Liver (tissue), 9 donors: ENCODE measurements around the gene ECE1. TPM values are rescaled to one million over a fixed set of nuclear protein-coding genes. Genes with fewer than 3 reads are reported as not detected.

ENCODE experiments used
- DNase-seq: peaks from one replicate; pipeline ENCODE4 v3.0.0-alpha.2; 2017; ENCODE audit warnings: low spot score
- H3K27ac ChIP-seq, 2 donors: one replicate each; pipeline ENCODE4 v1.7.0; 2013; ENCODE audit warnings: inconsistent platforms in 2 of 2, low read length in 2 of 2, control low read depth in 1 of 2, low read depth in 1 of 2, mild to moderate bottlenecking in 1 of 2
- H3K27me3 ChIP-seq, 4 donors: one replicate each; pipeline versions ENCODE4 v1.6.1 to v1.7.0; 2013; ENCODE audit warnings: low read length in 3 of 4, inconsistent platforms in 1 of 4, mild to moderate bottlenecking in 1 of 4, moderate library complexity in 1 of 4; ENCODE audit not compliant: control insufficient read depth in 4 of 4, insufficient read depth in 4 of 4
- H3K36me3 ChIP-seq, 4 donors: one replicate each; pipeline versions ENCODE4 v1.6.1 to v1.7.0; 2013; ENCODE audit warnings: low read length in 3 of 4, mild to moderate bottlenecking in 3 of 4, low read depth in 1 of 4, moderate library complexity in 1 of 4; ENCODE audit not compliant: control insufficient read depth in 4 of 4, insufficient read depth in 3 of 4
- H3K4me1 ChIP-seq, 4 donors: one replicate each; pipeline versions ENCODE4 v1.6.1 to v1.7.0; 2013; ENCODE audit warnings: low read length in 3 of 4, mild to moderate bottlenecking in 3 of 4, moderate library complexity in 1 of 4; ENCODE audit not compliant: control insufficient read depth in 4 of 4, insufficient read depth in 4 of 4
- H3K4me3 ChIP-seq, 3 donors: one replicate each; pipeline versions ENCODE4 v1.6.1 to v1.7.0; 2013; ENCODE audit warnings: low read length in 3 of 3, control low read depth in 1 of 3, low read depth in 1 of 3, mild to moderate bottlenecking in 1 of 3
- H3K9ac ChIP-seq, 2 donors: one replicate each; pipeline ENCODE4 v1.7.0; 2013; ENCODE audit warnings: low read length in 2 of 2, mild to moderate bottlenecking in 2 of 2, moderate library complexity in 2 of 2, control low read depth in 1 of 2, low read depth in 1 of 2
- H3K9me3 ChIP-seq, 4 donors: one replicate each; pipeline versions ENCODE4 v1.6.1 to v1.7.0; 2013; ENCODE audit warnings: low read length in 3 of 4; ENCODE audit not compliant: control insufficient read depth in 4 of 4
- EGR1 ChIP-seq, 2 donors: IDR thresholded peaks; 2 replicates each; pipeline ENCODE4 v1.6.1; 2016 to 2018; ENCODE audit warnings: antibody characterized with exemption in 2 of 2, low read depth in 2 of 2
- FOXA1 ChIP-seq: IDR thresholded peaks from 2 replicates; pipeline ENCODE4 v1.6.1; 2016; ENCODE audit warnings: antibody characterized with exemption
- FOXA2 ChIP-seq: IDR thresholded peaks from 2 replicates; pipeline ENCODE4 v1.6.1; 2016; ENCODE audit warnings: antibody characterized with exemption
- GABPA ChIP-seq, 2 donors: IDR thresholded peaks in 1 of 2; conservative IDR thresholded peaks in 1 of 2; 2 replicates each; pipeline ENCODE4 v1.6.1; 2016; ENCODE audit warnings: antibody characterized with exemption in 2 of 2, mild to moderate bottlenecking in 1 of 2, moderate library complexity in 1 of 2
- HNF4A ChIP-seq, 2 donors: conservative IDR thresholded peaks; 2 replicates each; pipeline ENCODE4 v1.6.1; 2016; ENCODE audit warnings: antibody characterized with exemption in 2 of 2, mild to moderate bottlenecking in 2 of 2
- HNF4G ChIP-seq: IDR thresholded peaks from 2 replicates; pipeline ENCODE4 v1.6.1; 2016; ENCODE audit warnings: antibody characterized with exemption
- JUND ChIP-seq, 2 donors: IDR thresholded peaks; 2 replicates each; pipeline ENCODE4 v1.6.1; 2016; ENCODE audit warnings: antibody characterized with exemption in 2 of 2
- MAX ChIP-seq: IDR thresholded peaks from 2 replicates; pipeline ENCODE4 v1.6.1; 2016; ENCODE audit warnings: antibody characterized with exemption
- NR2F2 ChIP-seq: IDR thresholded peaks from 2 replicates; pipeline ENCODE4 v1.6.1; 2016; ENCODE audit warnings: antibody characterized with exemption
- RAD21 ChIP-seq, 2 donors: IDR thresholded peaks; 2 replicates each; pipeline ENCODE4 v1.6.1; 2016; ENCODE audit warnings: antibody characterized with exemption in 2 of 2, mild to moderate bottlenecking in 2 of 2
- RXRA ChIP-seq, 2 donors: IDR thresholded peaks; 2 replicates each; pipeline ENCODE4 v1.6.1; 2017 to 2018; ENCODE audit warnings: antibody characterized with exemption in 2 of 2, mild to moderate bottlenecking in 1 of 2
- SP1 ChIP-seq: IDR thresholded peaks from 2 replicates; pipeline ENCODE4 v1.6.1; 2018; ENCODE audit warnings: antibody characterized with exemption, mild to moderate bottlenecking
- TAF1 ChIP-seq: conservative IDR thresholded peaks from 2 replicates; pipeline ENCODE4 v1.6.1; 2016; ENCODE audit warnings: antibody characterized with exemption, mild to moderate bottlenecking
- YY1 ChIP-seq: IDR thresholded peaks from 2 replicates; pipeline ENCODE4 v1.6.1; 2016; ENCODE audit warnings: antibody characterized with exemption, mild to moderate bottlenecking
- ZBTB33 ChIP-seq: IDR thresholded peaks from 2 replicates; pipeline ENCODE4 v1.6.1; 2016; ENCODE audit warnings: antibody characterized with exemption
- WGBS: extraction: QIAGEN DNeasy Blood & Tissue Kit; methylation state at CpG from one replicate; pipeline ENCODE4 v1.1.7; 2013; 5-methylcytosine and 5-hydroxymethylcytosine counted together
- polyA plus RNA-seq, 2 donors: library from polyadenylated mRNA; stranded (reverse) in 1 of 2; unstranded in 1 of 2; fragments of 200-250 nt in 1 of 2; fragments of >200 nt in 1 of 2; fragmentation: Nextera tagmentation in 1 of 2; extraction: Ambion mirVana in 1 of 2; gene quantifications; one replicate each; pipeline versions ENCODE4 v1.2.1 to v1.2.3, GENCODE V29; 2013 to 2015
- total RNA-seq, 2 donors: library from RNA; depleted of rRNA; stranded (reverse); fragments of >200 nt; gene quantifications; one replicate each; pipeline ENCODE4 v1.2.3, GENCODE V29; 2014
- TF ChIP-seq, protein P1 (sequence below): IDR thresholded peaks from 2 replicates; pipeline ENCODE4 v1.6.1; 2016; ENCODE audit warnings: antibody characterized with exemption
- TF ChIP-seq, protein P2 (sequence below): fragments of 150-350 bp; IDR thresholded peaks from 2 replicates; pipeline ENCODE4 v1.5.1; 2017; ENCODE audit warnings: improper control_type of control experiment, low read depth, low read length; ENCODE audit not compliant: missing input control
- TF ChIP-seq, protein P3 (sequence below): IDR thresholded peaks from 2 replicates; pipeline ENCODE4 v1.6.1; 2016; ENCODE audit warnings: antibody characterized with exemption, mild to moderate bottlenecking
- donor health status: healthy.
- donor health status: healthy.
- donor health status: healthy.
- donor health status: healthy.
- donor health status: healthy.

The ECE1 gene
- total and polyA plus RNA-seq, 4 donors = 29.3 to 46.4 (median 39.6) TPM

DNA sequence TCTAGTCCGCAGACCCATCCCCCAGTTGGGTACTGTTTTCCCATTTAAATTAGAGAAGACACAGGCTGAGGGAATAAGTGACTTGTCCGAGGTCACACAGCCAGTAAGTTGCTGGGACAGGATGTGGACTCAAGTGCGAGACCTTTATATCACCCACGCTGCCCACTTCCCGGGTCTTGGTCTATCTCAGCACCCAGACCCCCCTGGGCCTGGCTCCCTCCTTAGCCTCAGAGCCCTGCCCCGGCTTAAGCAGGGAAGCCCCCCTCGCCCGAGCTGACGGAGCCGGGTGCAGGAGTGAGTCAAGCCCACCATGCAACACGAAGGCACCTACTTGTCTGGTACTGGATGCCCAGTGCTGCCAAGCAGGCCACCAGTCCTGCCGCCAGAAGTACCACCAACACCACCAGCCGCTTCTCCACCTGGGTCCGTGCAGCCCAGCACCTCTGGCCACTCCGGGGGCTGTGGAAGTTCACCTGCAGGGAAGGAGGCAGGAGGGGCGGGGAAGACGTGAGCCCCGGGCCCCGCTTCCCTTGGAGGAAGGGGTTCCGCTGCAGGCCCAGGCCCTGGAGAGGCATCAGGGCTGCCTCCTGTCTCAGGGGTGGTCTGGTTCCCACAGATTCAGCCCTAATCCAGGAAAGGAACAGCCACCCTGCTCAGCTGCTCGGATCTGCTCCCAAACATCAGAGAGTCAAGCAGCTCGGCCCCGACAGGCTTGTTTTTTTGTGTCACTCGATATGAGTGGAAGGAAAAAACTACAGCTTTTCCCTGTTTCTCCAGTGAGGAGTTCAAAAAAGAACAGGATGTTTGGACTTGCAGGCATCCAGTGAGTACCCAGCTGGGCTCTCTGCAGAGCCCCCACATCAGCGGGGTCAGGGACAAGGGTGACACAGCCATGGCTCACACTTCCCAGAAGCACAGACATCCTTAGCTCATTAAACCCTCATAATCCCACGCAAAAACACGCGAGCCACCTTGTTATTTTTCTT lies 11.1 kb downstream of the ECE1 start:
- Histone ChIP-seq H3K9ac (no peak overlapping the region), H3K36me3 (peaks cover 0 to 6% (median 1%) of the 10 kb centered on the region in 4 donors), H3K4me3 (peak overlapping the region in 1 of 3 donors; percentile 3), H3K27me3 (no peaks in the 10 kb centered on the region), H3K27ac (peak overlapping the region; percentile 70 to 71), H3K9me3 (no peaks in the 10 kb centered on the region), H3K4me1 (peaks cover 0 to 9% (median 4%) of the 10 kb centered on the region in 4 donors)
- no peak for TF ChIP-seq TAF1
- TF ChIP-seq NR2F2 = peak; percentile 74
- WGBS = 77% methylated on average over 28 of the region's 28 CpGs
- DNase-seq = no peak

DNA sequence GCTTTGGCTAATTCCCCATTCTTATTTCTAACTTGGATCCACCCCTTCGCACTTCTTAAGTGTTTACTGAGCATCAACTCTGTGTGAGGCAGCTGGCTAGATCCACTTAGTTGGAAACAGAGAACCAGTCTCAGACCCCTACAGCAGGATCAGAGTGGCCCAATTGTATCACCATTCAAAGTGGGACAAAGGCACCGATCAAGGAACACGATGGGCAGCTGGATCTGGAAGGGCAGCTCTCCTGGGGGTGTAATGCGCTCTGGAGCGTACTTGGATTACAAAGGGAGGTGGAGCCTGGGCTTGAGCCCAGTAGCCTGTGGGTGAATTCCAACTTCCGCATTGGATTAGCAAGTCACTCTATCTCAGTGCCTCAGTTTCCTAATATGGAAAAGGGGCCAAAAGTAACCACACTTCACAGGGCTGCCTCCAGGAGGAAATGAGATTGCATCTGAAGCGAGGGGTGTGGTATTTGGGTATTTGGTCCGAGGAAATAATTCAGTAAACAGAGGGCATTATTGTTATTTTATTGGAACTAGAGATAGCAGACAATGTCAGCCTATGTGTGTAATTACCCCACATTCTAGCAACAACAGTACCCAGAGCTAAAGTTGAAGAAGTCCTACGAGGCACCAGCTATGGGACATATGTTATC lies 11.9 kb downstream of the ECE1 start:
- Histone ChIP-seq H3K27me3 (no peaks in the 10 kb centered on the region), H3K9ac (no peak overlapping the region), H3K4me1 (peaks cover 0 to 9% (median 4%) of the 10 kb centered on the region in 4 donors), H3K36me3 (peaks cover 0 to 4% (median 0%) of the 10 kb centered on the region in 4 donors), H3K4me3 (no peak overlapping the region), H3K27ac (peak overlapping the region; percentile 66 to 71), H3K9me3 (no peaks in the 10 kb centered on the region)
- 77% methylated on average over 9 of the region's 9 CpGs for WGBS
- no peak for DNase-seq
- TF ChIP-seq YY1 = no peak
- TF ChIP-seq FOXA1 = no peak
- TF ChIP-seq ZBTB33 = no peak
- no peak for TF ChIP-seq SP1
- no peak for TF ChIP-seq FOXA2
- no peak for TF ChIP-seq HNF4G
- no peak for TF ChIP-seq RXRA (IDR thresholded peaks at IDR 0.05)
- TF ChIP-seq EGR1 (IDR thresholded peaks at IDR 0.05; ENCODE audit: low read depth in 2 of 2) = no peak
- no peak for TF ChIP-seq MAX
- TF ChIP-seq RAD21 (IDR thresholded peaks at IDR 0.05) = no peak
- TF ChIP-seq JUND (IDR thresholded peaks at IDR 0.05) = no peak
- TF ChIP-seq, protein P1, sequence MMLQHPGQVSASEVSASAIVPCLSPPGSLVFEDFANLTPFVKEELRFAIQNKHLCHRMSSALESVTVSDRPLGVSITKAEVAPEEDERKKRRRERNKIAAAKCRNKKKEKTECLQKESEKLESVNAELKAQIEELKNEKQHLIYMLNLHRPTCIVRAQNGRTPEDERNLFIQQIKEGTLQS = no peak
- TF ChIP-seq GABPA (IDR thresholded peaks at IDR 0.05 in 1 of 2, conservative IDR thresholded peaks at IDR 0.05 in 1 of 2) = no peak
- TF ChIP-seq, protein P2, sequence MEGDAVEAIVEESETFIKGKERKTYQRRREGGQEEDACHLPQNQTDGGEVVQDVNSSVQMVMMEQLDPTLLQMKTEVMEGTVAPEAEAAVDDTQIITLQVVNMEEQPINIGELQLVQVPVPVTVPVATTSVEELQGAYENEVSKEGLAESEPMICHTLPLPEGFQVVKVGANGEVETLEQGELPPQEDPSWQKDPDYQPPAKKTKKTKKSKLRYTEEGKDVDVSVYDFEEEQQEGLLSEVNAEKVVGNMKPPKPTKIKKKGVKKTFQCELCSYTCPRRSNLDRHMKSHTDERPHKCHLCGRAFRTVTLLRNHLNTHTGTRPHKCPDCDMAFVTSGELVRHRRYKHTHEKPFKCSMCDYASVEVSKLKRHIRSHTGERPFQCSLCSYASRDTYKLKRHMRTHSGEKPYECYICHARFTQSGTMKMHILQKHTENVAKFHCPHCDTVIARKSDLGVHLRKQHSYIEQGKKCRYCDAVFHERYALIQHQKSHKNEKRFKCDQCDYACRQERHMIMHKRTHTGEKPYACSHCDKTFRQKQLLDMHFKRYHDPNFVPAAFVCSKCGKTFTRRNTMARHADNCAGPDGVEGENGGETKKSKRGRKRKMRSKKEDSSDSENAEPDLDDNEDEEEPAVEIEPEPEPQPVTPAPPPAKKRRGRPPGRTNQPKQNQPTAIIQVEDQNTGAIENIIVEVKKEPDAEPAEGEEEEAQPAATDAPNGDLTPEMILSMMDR = no peak
- no peak for TF ChIP-seq NR2F2
- TF ChIP-seq, protein P3, sequence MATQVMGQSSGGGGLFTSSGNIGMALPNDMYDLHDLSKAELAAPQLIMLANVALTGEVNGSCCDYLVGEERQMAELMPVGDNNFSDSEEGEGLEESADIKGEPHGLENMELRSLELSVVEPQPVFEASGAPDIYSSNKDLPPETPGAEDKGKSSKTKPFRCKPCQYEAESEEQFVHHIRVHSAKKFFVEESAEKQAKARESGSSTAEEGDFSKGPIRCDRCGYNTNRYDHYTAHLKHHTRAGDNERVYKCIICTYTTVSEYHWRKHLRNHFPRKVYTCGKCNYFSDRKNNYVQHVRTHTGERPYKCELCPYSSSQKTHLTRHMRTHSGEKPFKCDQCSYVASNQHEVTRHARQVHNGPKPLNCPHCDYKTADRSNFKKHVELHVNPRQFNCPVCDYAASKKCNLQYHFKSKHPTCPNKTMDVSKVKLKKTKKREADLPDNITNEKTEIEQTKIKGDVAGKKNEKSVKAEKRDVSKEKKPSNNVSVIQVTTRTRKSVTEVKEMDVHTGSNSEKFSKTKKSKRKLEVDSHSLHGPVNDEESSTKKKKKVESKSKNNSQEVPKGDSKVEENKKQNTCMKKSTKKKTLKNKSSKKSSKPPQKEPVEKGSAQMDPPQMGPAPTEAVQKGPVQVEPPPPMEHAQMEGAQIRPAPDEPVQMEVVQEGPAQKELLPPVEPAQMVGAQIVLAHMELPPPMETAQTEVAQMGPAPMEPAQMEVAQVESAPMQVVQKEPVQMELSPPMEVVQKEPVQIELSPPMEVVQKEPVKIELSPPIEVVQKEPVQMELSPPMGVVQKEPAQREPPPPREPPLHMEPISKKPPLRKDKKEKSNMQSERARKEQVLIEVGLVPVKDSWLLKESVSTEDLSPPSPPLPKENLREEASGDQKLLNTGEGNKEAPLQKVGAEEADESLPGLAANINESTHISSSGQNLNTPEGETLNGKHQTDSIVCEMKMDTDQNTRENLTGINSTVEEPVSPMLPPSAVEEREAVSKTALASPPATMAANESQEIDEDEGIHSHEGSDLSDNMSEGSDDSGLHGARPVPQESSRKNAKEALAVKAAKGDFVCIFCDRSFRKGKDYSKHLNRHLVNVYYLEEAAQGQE = no peak
- TF ChIP-seq HNF4A (conservative IDR thresholded peaks at IDR 0.05) = no peak
- TF ChIP-seq TAF1 = no peak
